SK-N-SH (cell line): ENCODE measurements around the gene MACROD2.

Source experiments
- CTCF ChIP-seq: fragments of 200-600 bp; sonication (generic); IDR thresholded peaks from 2 replicates; pipeline ENCODE4 v1.6.1; 2017; ENCODE audit warnings: antibody characterized with exemption, mild to moderate bottlenecking, moderate library complexity
- IRF3 ChIP-seq: fragments of 150-350 bp; IDR thresholded peaks from 2 replicates; pipeline ENCODE4 v1.6.1; 2016; ENCODE audit warnings: mild to moderate bottlenecking, low read depth, low read length
- JUND ChIP-seq: IDR thresholded peaks from 2 replicates; pipeline ENCODE4 v1.4.0; 2012
- NRF1 ChIP-seq: IDR thresholded peaks from 2 replicates; pipeline ENCODE4 v1.6.1; 2012; ENCODE audit warnings: low read depth, mild to moderate bottlenecking, low read length
- POLR2AphosphoS5 ChIP-seq: IDR thresholded peaks from 2 replicates; pipeline ENCODE4 v1.6.1; 2012; ENCODE audit warnings: low read depth, low read length
- SIN3A ChIP-seq: IDR thresholded peaks from 2 replicates; pipeline ENCODE4 v1.6.1; 2012; ENCODE audit warnings: low read depth, mild to moderate bottlenecking, low read length, moderate library complexity, borderline replicate concordance
- SMC3 ChIP-seq: IDR thresholded peaks from 2 replicates; pipeline ENCODE4 v1.6.1; 2012; ENCODE audit warnings: low read depth, low read length, improper control_type of control experiment
- YY1 ChIP-seq: IDR thresholded peaks from 2 replicates; pipeline ENCODE4 v1.4.0; 2012; ENCODE audit warnings: low read depth, mild to moderate bottlenecking

GRCh38 chr20:14604143-14604542 lies 608.8 kb downstream of the MACROD2 start:
- TF ChIP-seq POLR2AphosphoS5 (no peak), NRF1 (no peak), JUND (no peak), YY1 (no peak), CTCF (no peak), SIN3A (no peak), SMC3 (no peak), IRF3 (no peak)
